Activated naive CD4-positive, alpha-beta T cell treated with anti-CD3 and anti-CD28 coated beads, Interleukin-2, amount 50 U/mL, for 72 hours (primary cell): ENCODE measurements around the gene OXA1L. TPM values are rescaled to one million over a fixed set of nuclear protein-coding genes. Genes with fewer than 3 reads are reported as not detected.
"Not testable (repeated sequence)": the region's sequence is repeated elsewhere in the genome, so short reads cannot be mapped to it uniquely, and the experiment has no call there.

Source experiments
- ATAC-seq, 2 donors: fragments of 150-1000 bp; cut with Tn5 transposase; 2 replicates each; pipeline ENCODE4 v1.10.0; 2021; ENCODE audit warnings: mild to moderate bottlenecking in 2 of 2, moderate library complexity in 2 of 2
- DNase-seq, 2 donors: peaks; one replicate each; pipeline ENCODE4 v3.0.0; 2021 to 2022; ENCODE audit warnings: low spot score in 2 of 2
- H3K27ac Mint-ChIP-seq, 2 donors: one replicate each; pipeline ENCODE4 v1.8.0; 2022; ENCODE audit warnings: mild to moderate bottlenecking in 2 of 2, mixed read lengths in 2 of 2
- H3K36me3 Mint-ChIP-seq, 2 donors: one replicate each; pipeline ENCODE4 v1.8.0; 2022; ENCODE audit warnings: mixed read lengths in 2 of 2
- H3K9me3 Mint-ChIP-seq, 2 donors: one replicate each; pipeline ENCODE4 v1.8.0; 2022; ENCODE audit warnings: mixed read lengths in 2 of 2
- total RNA-seq, 2 donors: library from RNA; stranded (reverse); gene quantifications; one replicate each; pipeline ENCODE4 v1.2.3, GENCODE V29; 2022

Gene OXA1L
- total RNA-seq = 100 to 1,000 TPM; 176 to 178 TPM

GRCh38 chr14:22766457-22767322 lies at the start of gene OXA1L:
TSS of gene OXA1L (plus strand) at chr14:22766688. CDS start at chr14:22766702, 14 bp downstream.
- peaks cover 3 to 13% of the 10 kb centered on the region in 2 donors for H3K9me3 Mint-ChIP-seq

GRCh38 chr14:22718091-22718490 lies 48.4 kb upstream of the OXA1L start:
- DNase-seq (no peak), ATAC-seq (peak in 1 of 2 donors; percentile 59)
- H3K36me3 Mint-ChIP-seq = no peaks in the 10 kb centered on the region
- no peaks in the 10 kb centered on the region for H3K9me3 Mint-ChIP-seq
- no peak overlapping the region for H3K27ac Mint-ChIP-seq

More at GRCh38 chr14:22766457-22767322, at the start of gene OXA1L:
- Mint-ChIP-seq H3K36me3 (peaks cover 55 to 68% of the 10 kb centered on the region in 2 donors), H3K27ac (peak within 1 kb of the TSS; percentile 96 to 99)
- DNase-seq (peak; percentile 92 to 96), ATAC-seq (peak; percentile 82 to 89)

GRCh38 chr14:22721213-22721612 lies 45.3 kb upstream of the OXA1L start:
- H3K36me3 Mint-ChIP-seq = no peaks in the 10 kb centered on the region

DNA sequence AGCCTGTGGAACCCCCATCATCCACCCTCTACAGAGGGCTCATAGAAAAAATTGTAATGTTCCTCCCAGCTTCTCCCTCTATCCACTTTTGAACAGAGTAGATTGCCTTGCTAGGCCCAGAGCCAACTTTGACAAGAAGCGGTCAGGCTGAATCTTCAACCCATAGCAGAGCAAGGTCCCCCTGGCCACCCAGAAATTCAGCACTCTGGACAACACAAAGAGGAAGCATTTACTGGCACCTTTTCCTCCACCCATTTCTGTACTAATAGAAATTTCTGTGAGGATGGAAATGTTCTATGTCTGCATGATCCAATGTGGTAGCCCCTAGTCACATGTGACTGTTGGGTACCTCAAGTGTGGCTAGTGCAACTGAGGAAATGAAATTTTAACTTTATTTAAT lies 42.7 kb upstream of the OXA1L start:
- Mint-ChIP-seq H3K9me3 (no peaks in the 10 kb centered on the region), H3K27ac (no peak overlapping the region), H3K36me3 (no peaks in the 10 kb centered on the region)
- no peak for ATAC-seq
- DNase-seq = no peak

More at GRCh38 chr14:22721213-22721612, 45.3 kb upstream of the OXA1L start:
- peak; percentile 46 to 54 for ATAC-seq
- no peaks in the 10 kb centered on the region for H3K9me3 Mint-ChIP-seq
- no peak overlapping the region for H3K27ac Mint-ChIP-seq
- DNase-seq = no peak

DNA sequence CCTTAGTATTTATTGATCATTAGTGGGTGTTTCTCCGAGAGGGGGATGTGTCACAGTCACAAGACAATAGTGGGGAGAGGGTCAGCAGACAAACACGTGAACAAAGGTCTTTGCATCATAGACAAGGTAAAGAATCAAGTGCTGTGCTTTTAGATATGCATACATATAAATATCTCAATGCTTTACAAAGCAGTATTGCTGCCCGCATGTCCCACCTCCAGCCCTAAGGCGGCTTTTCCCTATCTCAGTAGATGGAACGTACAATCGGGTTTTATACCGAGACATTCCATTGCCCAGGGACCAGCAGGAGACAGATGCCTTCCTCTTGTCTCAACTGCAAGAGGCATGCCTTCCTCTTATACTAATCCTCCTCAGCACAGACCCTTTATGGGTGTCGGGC lies 41.6 kb upstream of the OXA1L start:
- not testable (repeated sequence) for DNase-seq, H3K36me3 Mint-ChIP-seq, H3K9me3 Mint-ChIP-seq, ATAC-seq, H3K27ac Mint-ChIP-seq

DNA sequence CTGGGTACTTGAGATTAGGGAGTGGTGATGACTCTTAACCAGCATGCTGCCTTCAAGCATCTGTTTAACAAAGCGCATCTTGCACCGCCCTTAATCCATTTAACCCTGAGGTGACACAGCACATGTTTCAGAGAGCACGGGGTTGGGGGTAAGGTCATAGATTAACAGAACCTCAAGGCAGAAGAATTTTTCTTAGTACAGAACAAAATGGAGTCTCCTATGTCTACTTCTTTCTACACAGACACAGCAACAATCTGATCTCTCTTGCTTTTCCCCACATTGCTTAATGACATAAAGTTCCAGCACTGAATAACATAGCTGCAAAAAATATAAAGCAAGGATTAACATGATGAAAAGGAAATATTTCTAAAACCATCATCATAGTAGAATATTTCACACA lies 41.1 kb upstream of the OXA1L start:
- H3K27ac Mint-ChIP-seq, DNase-seq: not testable (repeated sequence)

DNA sequence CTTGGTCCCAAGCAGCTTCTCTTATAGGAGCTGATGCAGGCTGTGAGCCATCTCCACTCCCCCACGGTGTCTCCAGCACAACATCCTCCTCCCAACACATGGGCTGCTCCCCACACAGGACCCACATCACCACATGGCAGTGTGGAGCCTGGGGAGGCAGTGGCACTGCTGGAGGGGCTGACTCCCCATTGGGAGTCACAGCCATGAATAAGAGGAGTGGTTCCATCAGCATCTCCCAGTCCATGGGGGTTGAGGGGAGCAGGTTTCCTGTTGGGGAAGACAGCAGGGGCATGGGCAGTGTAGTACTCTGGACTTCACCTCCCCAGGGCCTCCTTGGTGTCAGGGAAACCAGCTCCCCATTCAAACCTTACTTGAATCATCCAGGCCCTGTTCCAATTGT lies 40.5 kb upstream of the OXA1L start:
- DNase-seq = no peak
- Mint-ChIP-seq H3K36me3 (no peaks in the 10 kb centered on the region), H3K27ac (no peak overlapping the region), H3K9me3 (no peaks in the 10 kb centered on the region)
- ATAC-seq = no peak

More for the DNA sequence above, 41.1 kb upstream of the OXA1L start:
- not testable (repeated sequence) for H3K36me3 Mint-ChIP-seq, ATAC-seq, H3K9me3 Mint-ChIP-seq

GRCh38 chr14:22732062-22732461 lies 34.4 kb upstream of the OXA1L start:
- H3K9me3 Mint-ChIP-seq, ATAC-seq, H3K27ac Mint-ChIP-seq, H3K36me3 Mint-ChIP-seq, DNase-seq: not testable (repeated sequence)

DNA sequence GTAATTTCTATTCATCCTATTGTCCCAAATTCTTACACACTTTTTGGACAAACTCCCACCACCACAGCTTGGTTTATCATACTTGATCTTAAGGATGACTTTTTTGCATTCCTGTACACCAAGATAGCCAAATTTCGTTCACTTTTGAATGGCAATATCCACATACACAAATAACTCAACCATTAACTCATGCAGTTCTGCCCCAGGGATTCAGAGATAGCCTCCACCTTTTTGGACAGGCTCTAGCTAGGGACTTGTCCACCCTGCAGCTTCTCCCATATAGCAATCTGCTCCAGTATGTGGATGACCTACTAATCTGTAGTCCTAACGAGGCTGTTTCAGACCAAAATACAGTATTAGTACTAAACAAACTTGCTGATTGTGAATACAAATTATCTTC lies 32.7 kb upstream of the OXA1L start:
- H3K27ac Mint-ChIP-seq = no peak overlapping the region
- no peaks in the 10 kb centered on the region for H3K9me3 Mint-ChIP-seq
- DNase-seq = no peak
- peaks cover 0 to 12% of the 10 kb centered on the region in 2 donors for H3K36me3 Mint-ChIP-seq
- ATAC-seq = no peak

- H3K36me3 Mint-ChIP-seq = peaks cover 0 to 12% of the 10 kb centered on the region in 2 donors
- no peaks in the 10 kb centered on the region for H3K9me3 Mint-ChIP-seq
- no peak overlapping the region for H3K27ac Mint-ChIP-seq
- no peak for ATAC-seq
- no peak for DNase-seq
These were observed 31.4 kb upstream of the OXA1L start for GRCh38 chr14:22735096-22735495.

DNA sequence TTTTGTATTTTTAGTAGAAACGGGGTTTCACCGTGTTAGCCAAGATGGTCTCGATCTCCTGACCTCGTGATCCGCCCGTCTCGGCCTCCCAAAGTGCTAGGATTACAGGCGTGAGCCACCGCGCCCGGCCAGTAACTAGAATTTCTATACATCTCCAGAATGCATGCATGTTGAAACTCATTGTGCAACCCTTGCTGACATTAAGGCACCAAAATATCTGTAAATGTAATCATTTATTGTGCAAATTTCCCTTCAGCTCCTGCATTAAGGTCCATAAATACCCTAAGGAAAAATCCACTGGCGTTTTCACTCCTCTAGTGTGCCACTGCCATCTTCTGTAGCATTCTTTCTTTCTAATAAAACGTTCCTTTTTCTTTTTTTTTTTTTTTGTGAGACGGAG lies 30.1 kb upstream of the OXA1L start:
- Mint-ChIP-seq H3K27ac (peak overlapping the region in 1 of 2 donors; percentile 44), H3K36me3 (peaks cover 0 to 12% of the 10 kb centered on the region in 2 donors)
- not testable (repeated sequence) for H3K9me3 Mint-ChIP-seq, DNase-seq, ATAC-seq

- Mint-ChIP-seq H3K9me3 (no peaks in the 10 kb centered on the region), H3K36me3 (peaks cover 0 to 12% of the 10 kb centered on the region in 2 donors), H3K27ac (peak overlapping the region; percentile 44 to 94)
- peak; percentile 96 for ATAC-seq
- DNase-seq = peak; percentile 44 to 58
These were observed 29.4 kb upstream of the OXA1L start for GRCh38 chr14:22737052-22737451.

DNA sequence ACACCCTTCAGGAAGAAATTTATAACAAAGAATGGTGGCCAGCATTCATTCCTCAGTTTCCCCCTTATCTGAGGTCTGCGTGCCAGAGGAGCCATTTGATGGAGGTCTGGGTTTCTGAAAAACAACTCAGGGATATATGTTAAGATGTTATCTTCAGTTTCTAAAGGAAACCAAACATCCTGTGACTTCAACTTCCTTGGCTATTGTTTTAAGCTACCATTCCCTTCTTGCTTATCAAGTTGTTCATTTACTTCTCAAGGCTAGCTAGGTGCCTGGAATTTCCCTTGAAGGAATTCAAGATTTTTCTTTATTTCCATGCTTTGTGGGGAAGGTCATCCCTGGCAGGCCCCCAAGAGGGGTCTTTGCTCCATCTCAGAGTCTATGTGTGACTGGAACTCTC lies 27.1 kb upstream of the OXA1L start:
- ATAC-seq (no peak), DNase-seq (no peak)
- H3K36me3 Mint-ChIP-seq = peaks cover 0 to 12% of the 10 kb centered on the region in 2 donors
- H3K27ac Mint-ChIP-seq = no peak overlapping the region
- H3K9me3 Mint-ChIP-seq = no peaks in the 10 kb centered on the region

DNA sequence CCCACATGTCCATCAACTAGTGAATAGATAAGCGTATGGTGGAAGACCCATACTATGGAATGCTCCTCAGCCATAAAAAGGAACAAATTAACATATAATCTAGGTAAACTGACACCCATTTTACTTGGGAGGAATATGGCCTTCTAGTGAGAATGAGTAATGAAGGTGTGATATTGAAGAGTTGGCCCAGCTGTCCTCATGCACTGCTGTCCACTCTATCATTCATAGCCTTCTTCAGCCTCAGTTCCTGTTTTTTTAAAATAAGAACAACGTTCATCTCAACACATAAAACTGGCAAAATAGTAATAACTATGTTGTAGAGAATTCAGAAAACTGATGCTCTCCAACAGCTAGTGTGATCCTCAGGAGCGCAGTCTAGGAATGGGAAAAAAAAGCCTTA lies 26.5 kb upstream of the OXA1L start:
- H3K36me3 Mint-ChIP-seq = peaks cover 0 to 12% of the 10 kb centered on the region in 2 donors
- ATAC-seq (no peak), DNase-seq (no peak)
- H3K9me3 Mint-ChIP-seq = no peaks in the 10 kb centered on the region
- no peak overlapping the region for H3K27ac Mint-ChIP-seq

DNA sequence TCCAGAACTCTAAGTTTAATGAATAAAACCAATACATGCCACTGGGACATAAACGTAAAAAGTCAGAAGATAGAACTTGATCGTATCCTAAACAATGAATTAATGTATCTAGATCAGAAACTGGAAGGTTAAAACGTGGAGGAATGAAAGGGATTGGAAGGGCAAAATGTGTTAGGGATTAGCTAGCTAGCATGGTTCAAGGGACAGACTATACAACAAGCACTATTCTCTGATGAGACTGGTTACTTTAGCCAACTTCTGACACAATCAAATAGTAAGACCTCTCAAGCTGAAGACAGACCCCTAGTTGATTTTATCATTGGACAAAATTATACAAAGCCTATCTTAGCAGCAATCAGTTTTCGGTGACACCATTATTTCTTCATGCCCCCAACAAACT lies 18.7 kb upstream of the OXA1L start:
- H3K9me3 Mint-ChIP-seq = no peaks in the 10 kb centered on the region
- ATAC-seq = no peak
- H3K36me3 Mint-ChIP-seq = no peaks in the 10 kb centered on the region

DNA sequence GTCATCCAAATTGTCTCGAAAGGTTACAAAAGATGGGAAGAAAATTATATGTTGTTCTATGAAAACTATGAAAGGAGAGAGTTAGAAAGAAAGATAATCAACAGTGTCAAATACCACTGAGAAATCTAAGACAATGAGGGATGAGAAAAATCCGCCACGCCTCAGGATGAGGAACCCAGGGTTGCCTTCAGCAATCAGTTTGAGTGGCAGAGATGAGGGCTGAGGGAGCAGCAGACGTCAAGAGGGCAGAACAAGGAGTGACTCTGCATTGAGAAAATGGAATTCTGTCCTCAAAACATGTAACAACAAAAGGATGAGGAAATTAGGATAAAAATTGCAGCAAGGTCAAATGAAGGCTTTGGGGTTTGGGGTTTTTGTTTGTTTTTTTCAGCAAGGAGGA lies 18.3 kb upstream of the OXA1L start:
- Mint-ChIP-seq H3K27ac (no peak overlapping the region), H3K36me3 (no peaks in the 10 kb centered on the region), H3K9me3 (no peaks in the 10 kb centered on the region)
- DNase-seq (no peak), ATAC-seq (no peak)

More for the DNA sequence above, 18.7 kb upstream of the OXA1L start:
- H3K27ac Mint-ChIP-seq = no peak overlapping the region
- DNase-seq = no peak

GRCh38 chr14:22748631-22749068 lies 17.8 kb upstream of the OXA1L start:
- Mint-ChIP-seq H3K27ac (no peak overlapping the region), H3K9me3 (no peaks in the 10 kb centered on the region), H3K36me3 (no peaks in the 10 kb centered on the region)
- DNase-seq (no peak), ATAC-seq (no peak)

DNA sequence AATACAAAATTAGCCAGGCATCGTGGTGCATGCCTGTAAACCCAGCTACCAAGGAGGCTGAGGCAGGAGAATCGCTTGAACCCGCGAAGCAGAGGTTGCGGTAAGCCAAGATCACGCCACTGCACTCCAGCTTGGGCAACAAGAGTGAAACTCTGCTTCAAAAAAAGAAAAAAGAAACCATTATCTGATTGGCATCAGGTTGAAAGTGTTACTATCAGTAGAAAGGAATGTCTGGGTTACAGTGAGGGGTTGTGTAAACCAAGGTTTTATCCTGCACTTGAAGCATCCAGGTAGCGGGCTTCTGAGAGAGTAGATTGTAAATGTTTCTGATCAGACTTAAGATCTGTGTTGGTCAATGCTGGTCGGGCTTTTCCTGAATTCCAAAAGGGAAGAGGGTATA lies 14.1 kb upstream of the OXA1L start:
- ATAC-seq (no peak), DNase-seq (no peak)
- no peak overlapping the region for H3K27ac Mint-ChIP-seq
- no peaks in the 10 kb centered on the region for H3K36me3 Mint-ChIP-seq
- no peaks in the 10 kb centered on the region for H3K9me3 Mint-ChIP-seq
